Right cardiac atrium (tissue), 5 donors: ENCODE results near the gene CFAP54. TPM values are rescaled to one million over a fixed set of nuclear protein-coding genes. Genes with fewer than 3 reads are reported as not detected.

Source experiments
- ATAC-seq, 2 donors: fragments of 200-7000 bp; cut with Tn5 transposase; one replicate each; pipeline versions ENCODE4 v1.8.0 to v1.9.1; 2020; ENCODE audit warnings: moderate library complexity in 2 of 2, mild to moderate bottlenecking in 1 of 2
- DNase-seq, 3 donors: peaks; one replicate each; pipeline ENCODE4 v3.0.0-alpha.2; 2020
- H3K27ac ChIP-seq: one replicate; pipeline ENCODE4 v1.5.1; 2013; ENCODE audit warnings: mild to moderate bottlenecking, low read length, control low read depth, moderate library complexity
- H3K27me3 ChIP-seq: one replicate; pipeline ENCODE4 v1.6.1; 2013; ENCODE audit not compliant: control insufficient read depth, insufficient read depth
- H3K4me1 ChIP-seq: one replicate; pipeline ENCODE4 v1.6.1; 2013; ENCODE audit warnings: low read length; ENCODE audit not compliant: control insufficient read depth, insufficient read depth
- H3K4me3 ChIP-seq: one replicate; pipeline ENCODE4 v1.5.1; 2013; ENCODE audit warnings: low read length, control low read depth
- H3K9me3 ChIP-seq: one replicate; pipeline ENCODE4 v1.6.1; 2013; ENCODE audit warnings: low read length; ENCODE audit not compliant: control insufficient read depth
- WGBS: extraction: QIAGEN DNeasy Blood & Tissue Kit; methylation state at CpG from one replicate; pipeline ENCODE4 v1.1.7; 2013; 5-methylcytosine and 5-hydroxymethylcytosine counted together
- intact Hi-C, 4 donors: fragments of 100-400 bp; cut with DNase I; formaldehyde crosslinking; loops; one replicate each; pipeline versions ENCODE4 v1.11.0 to v1.14.0; 2022 to 2023
- polyA plus RNA-seq: library from polyadenylated mRNA; stranded (reverse); fragments of 200-250 nt; gene quantifications from one replicate; pipeline ENCODE4 v1.2.3, GENCODE V29; 2013
- total RNA-seq, 4 donors: library from RNA; stranded (reverse); fragmentation: NEBNext Ultra II Directional; extraction: Animal tissue kit (Norgen Biotek cat#: 25700); gene quantifications; one replicate each; pipeline ENCODE4 v1.2.1, GENCODE V29; 2021
- donor health status: healthy with polysubstance abuse.
- donor health status: DM: no; HTN: yes; CAD: no.
- donor health status: DM: no; HTN: no; CAD: no.
- donor health status: DM: no; HTN: yes; CAD: no; lungs with severe emphysema.
- donor health status: DM: yes; HTN: yes; CAD: no.

CFAP54 gene
- total and polyA plus RNA-seq, 5 donors, result 0.14 to 0.42 (median 0.28) TPM

DNA sequence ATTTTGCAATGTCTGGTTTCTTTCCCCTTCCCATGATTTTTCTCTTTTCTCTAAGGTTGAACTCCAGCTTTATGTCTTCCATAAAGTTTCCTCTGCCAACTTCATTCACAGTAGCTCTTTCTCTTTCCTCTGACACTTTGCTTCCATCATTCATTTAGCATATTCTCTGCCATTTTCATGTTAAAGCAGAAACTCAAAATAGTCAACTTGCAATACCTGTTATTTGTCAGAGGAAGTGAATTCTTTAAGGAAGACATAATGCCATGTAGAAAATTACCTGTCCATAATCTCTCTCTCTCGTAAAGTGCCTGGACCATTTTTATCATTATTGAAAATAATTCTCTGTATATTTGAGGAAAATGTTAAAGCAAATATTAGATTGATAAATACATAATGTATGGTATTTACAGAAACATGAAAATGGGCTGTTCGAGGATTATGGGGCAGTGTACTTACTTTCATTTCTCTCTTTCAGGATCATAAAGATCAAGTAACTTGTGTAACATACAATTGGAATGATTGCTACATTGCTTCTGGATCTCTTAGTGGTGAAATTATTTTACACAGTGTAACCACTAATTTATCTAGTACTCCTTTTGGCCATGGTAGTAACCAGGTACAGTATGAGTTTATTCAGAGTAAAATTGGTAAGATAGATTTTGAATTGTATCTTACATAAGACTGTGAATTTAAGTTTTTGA lies 430.3 kb downstream of the CFAP54 start:
- intact Hi-C loops, result no loop called here
- no peaks in the 10 kb centered on the region for H3K27me3 ChIP-seq

More for the DNA sequence above, 430.3 kb downstream of the CFAP54 start:
- WGBS, result 96% methylated on average over 2 of the region's 2 CpGs
- DNase-seq, result no peak
- H3K9me3 ChIP-seq, result no peaks in the 10 kb centered on the region
- no peak for ATAC-seq
- no peak overlapping the region for H3K4me3 ChIP-seq
- no peaks in the 10 kb centered on the region for H3K4me1 ChIP-seq
- no peak overlapping the region for H3K27ac ChIP-seq

Other genes with a start within 250 kb of the CFAP54 start
- 10 to 100 TPM; 18.4 to 30.4 (median 23.1) TPM for gene CDK17, start 89.1 kb upstream of the CFAP54 start, total RNA-seq
- 10.3 TPM for gene CDK17, start 89.1 kb upstream of the CFAP54 start, polyA plus RNA-seq